Endometrial microvascular endothelial cells (primary cell): Measurements from ENCODE around the gene TMEM240. TPM values are rescaled to one million over a fixed set of nuclear protein-coding genes. Genes with fewer than 3 reads are reported as not detected.
"Not testable (repeated sequence)": the region's sequence is repeated elsewhere in the genome, so short reads cannot be mapped to it uniquely, and the experiment has no call there.

Source experiments
- in situ Hi-C: cut with HindIII; loops from 2 replicates; pipeline ENCODE4 v1.10.0; 2017; ENCODE audit warnings: low sequenced_read_pairs, low pct_unique_long_range_greater_than_20kb; ENCODE audit errors: inconsistent ontology term
- total RNA-seq: library from RNA; depleted of rRNA; stranded (reverse); fragments of >200 nt; gene quantifications from one replicate; pipeline ENCODE4 v1.2.3, GENCODE V29; 2015; ENCODE audit errors: inconsistent ontology term

Gene TMEM240
- total RNA-seq, 1 donor from 2014 or later = 1.0 TPM

DNA sequence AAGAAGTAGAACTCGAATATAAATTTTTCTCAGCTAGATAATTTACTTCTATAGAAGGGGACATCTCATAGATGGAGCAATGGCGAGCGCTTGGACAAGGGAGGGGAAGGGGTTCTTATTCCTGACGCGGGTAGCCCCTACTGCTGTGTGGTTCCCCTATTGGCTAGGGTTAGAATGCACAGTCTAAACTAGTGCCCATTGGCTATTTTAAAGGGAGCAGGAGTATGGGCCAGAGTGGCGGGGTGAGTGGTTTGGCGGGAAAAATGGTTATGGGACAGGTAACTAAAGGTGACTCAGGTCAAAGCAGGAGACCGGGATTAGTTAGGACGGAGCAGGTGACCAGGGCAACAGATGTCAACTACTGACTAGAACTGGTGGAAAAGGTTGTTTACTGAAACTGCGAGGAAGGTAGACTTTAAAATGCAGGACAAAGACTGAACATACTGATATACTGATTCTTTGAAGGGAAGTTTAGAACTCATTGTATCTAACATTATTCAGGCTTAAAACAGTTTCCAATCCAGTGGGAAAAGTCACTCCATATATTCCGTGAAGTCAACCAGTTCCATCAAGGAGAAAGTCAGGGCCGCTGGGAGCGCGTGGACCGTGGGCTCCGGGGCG, 29.4 kb downstream of the TMEM240 start:
- in situ Hi-C loops = no loop called here

- in situ Hi-C loops = not testable (repeated sequence)
These were observed 31.0 kb downstream of the TMEM240 start for GRCh38 chr1:1509465-1509850.

GRCh38 chr1:1508775-1509464, 31.5 kb downstream of the TMEM240 start:
- in situ Hi-C loops = not testable (repeated sequence)

GRCh38 chr1:1507305-1507704, 33.1 kb downstream of the TMEM240 start:
- in situ Hi-C loops = no loop called here

GRCh38 chr1:1505801-1506200, 34.6 kb downstream of the TMEM240 start:
- in situ Hi-C loops = not testable (repeated sequence)

GRCh38 chr1:1505366-1505798, 35.0 kb downstream of the TMEM240 start:
- in situ Hi-C loops = not testable (repeated sequence)

- in situ Hi-C loops = not testable (repeated sequence)
These were observed 35.6 kb downstream of the TMEM240 start for GRCh38 chr1:1504777-1505365.

GRCh38 chr1:1495461-1495975, 44.9 kb downstream of the TMEM240 start:
- in situ Hi-C loops = not testable (repeated sequence)

GRCh38 chr1:1494311-1494710, 46.1 kb downstream of the TMEM240 start:
- in situ Hi-C loops = not testable (repeated sequence)

GRCh38 chr1:1491601-1492000, 48.8 kb downstream of the TMEM240 start:
- in situ Hi-C loops = no loop called here

- in situ Hi-C loops = no loop called here
These were observed 49.7 kb downstream of the TMEM240 start for GRCh38 chr1:1490633-1491230.

DNA sequence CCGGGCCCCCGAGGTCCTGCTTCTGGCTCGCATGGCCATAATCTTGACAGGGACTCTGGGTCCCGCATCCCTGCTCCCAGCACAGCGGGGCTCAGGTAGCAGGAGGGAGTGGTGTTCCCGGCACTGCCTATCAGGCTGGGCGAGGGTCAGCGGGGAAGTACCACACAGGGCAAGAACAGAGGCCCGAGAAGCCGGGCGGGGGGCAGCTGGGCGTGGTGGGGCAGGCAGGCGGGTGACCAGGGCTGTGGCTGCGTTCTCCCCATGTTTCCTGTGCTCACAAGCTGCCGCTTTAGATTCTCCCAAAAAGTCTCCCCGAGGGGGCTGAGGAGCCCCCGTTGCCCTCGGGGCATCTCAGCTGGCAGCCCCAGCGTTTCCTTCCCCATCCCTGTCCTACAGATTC, 50.6 kb downstream of the TMEM240 start:
- in situ Hi-C loops = no loop called here

GRCh38 chr1:1489231-1489630, 51.2 kb downstream of the TMEM240 start:
- in situ Hi-C loops = no loop called here

GRCh38 chr1:1487701-1488100, 52.7 kb downstream of the TMEM240 start:
- in situ Hi-C loops = no loop called here

- in situ Hi-C loops = not testable (repeated sequence)
These were observed 54.6 kb downstream of the TMEM240 start for GRCh38 chr1:1485755-1486317.

DNA sequence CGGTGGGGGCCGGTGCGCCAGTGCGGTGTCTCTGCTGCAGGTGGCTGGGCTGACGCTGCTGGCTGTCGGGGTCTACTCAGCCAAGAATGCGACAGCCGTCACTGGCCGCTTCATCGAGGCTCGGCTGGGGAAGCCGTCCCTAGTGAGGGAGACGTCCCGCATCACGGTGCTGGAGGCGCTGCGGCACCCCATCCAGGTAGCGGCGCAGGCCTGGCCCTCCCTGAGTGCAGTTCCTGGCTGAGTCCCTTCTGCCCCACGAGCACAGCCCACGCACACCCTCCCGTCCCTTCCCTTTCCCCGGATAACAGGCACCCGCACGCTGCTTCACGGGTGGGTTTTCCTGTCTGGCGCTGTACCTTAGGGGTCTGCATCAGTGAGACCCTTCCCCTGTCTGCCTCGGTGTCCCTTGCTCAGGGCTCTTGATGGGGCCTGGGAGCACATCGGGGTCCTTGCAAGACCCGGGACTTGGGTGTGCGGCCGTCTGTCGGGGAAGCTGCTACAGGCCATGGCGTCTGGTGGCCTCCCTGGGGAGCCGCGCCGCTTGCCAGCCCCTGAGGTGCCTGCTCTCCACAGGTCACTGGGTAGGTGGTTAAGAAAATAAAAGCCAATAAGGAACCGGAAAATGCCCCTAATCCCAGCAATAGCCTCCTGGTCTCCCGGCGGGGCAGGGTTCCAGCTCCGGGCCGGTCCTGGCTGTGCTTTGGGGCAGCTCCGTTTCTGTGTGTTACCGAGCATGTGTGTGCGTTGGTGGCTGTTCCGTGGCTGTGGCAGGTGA, 55.3 kb downstream of the TMEM240 start:
- in situ Hi-C loops = not testable (repeated sequence)
